K562 (cell line): ENCODE measurements around the gene MTHFR. TPM values are rescaled to one million over a fixed set of nuclear protein-coding genes. Genes with fewer than 3 reads are reported as not detected.

Source experiments
- CHD2 ChIP-seq: IDR thresholded peaks from 2 replicates; pipeline ENCODE4 v1.6.1; 2011; ENCODE audit warnings: low read depth, low read length
- CTBP1 ChIP-seq: fragments of 450-650 bp; IDR thresholded peaks from 2 replicates; pipeline ENCODE4 v1.6.1; 2016; ENCODE audit warnings: borderline replicate concordance
- ELF1 ChIP-seq: fragments of 200-800 bp; sonication (Bioruptor generic); IDR thresholded peaks from 2 replicates; pipeline ENCODE4 v1.6.1; 2016; ENCODE audit warnings: missing genetic modification characterization, missing compliant biosample characterization
- HDAC1 ChIP-seq, 2 experiments: fragments of 450-650 bp; IDR thresholded peaks; 2 replicates each; pipeline ENCODE4 v1.6.1; 2016 to 2017; ENCODE audit warnings: inconsistent platforms in 1 of 2, mild to moderate bottlenecking in 1 of 2, moderate library complexity in 1 of 2
- HDAC3 ChIP-seq: fragments of 450-650 bp; IDR thresholded peaks from 2 replicates; pipeline ENCODE4 v1.6.1; 2018; ENCODE audit warnings: borderline replicate concordance, mild to moderate bottlenecking, moderate library complexity; ENCODE audit not compliant: partially characterized antibody
- PML ChIP-seq: IDR thresholded peaks from 2 replicates; pipeline ENCODE4 v1.6.1; 2012; ENCODE audit warnings: low read length, inconsistent platforms
- RHOXF2B ChIP-seq: fragments of 250-450 bp; sonication (Bioruptor Pico); conservative IDR thresholded peaks from 2 replicates; pipeline ENCODE4 v1.5.1; 2021
- ZC3H4 ChIP-seq: sonication (generic); formaldehyde crosslinking; IDR thresholded peaks from 2 replicates; pipeline ENCODE4 v1.9.0; 2021; ENCODE audit warnings: missing genetic modification reagents, borderline replicate concordance
- ZFP36 ChIP-seq: fragments of 150-350 bp; IDR thresholded peaks from 2 replicates; pipeline ENCODE4 v1.6.1; 2018; ENCODE audit warnings: low read length, low read depth; ENCODE audit not compliant: partially characterized antibody
- ZNF318 ChIP-seq, 2 experiments: fragments of 450-650 bp; IDR thresholded peaks; 2 replicates each; pipeline ENCODE4 v1.6.1; 2016; ENCODE audit warnings: mild to moderate bottlenecking in 2 of 2, borderline replicate concordance in 1 of 2, low read depth in 1 of 2, moderate library complexity in 1 of 2
- ZNF436 ChIP-seq: fragments of 250-450, 450-650 bp; sonication (Bioruptor Pico); formaldehyde crosslinking; IDR thresholded peaks from 2 replicates; pipeline ENCODE4 v1.7.0; 2020; ENCODE audit warnings: mild to moderate bottlenecking
- polyA plus RNA-seq, 8 experiments: library from polyadenylated mRNA; depleted of rRNA in 4 of 8; stranded (reverse) in 5 of 8; unstranded in 3 of 8; fragments of >200 nt; fragmentation: Nextera tagmentation in 2 of 8; fragmentation: Illumina TruSeq in 1 of 8; extraction: Ambion mirVana in 2 of 8; extraction: Trizol in 1 of 8; gene quantifications; 2 replicates each; pipeline versions ENCODE4 v1.2.1 to v1.2.3, GENCODE V29; 2011 to 2014; ENCODE audit warnings: inconsistent platforms in 1 of 8, missing spikeins in 1 of 8
- total RNA-seq, 7 experiments: library from RNA; depleted of rRNA in 6 of 7; stranded (reverse); fragments of >200 nt in 6 of 7; fragmentation: Illumina TruSeq in 2 of 7; extraction: Trizol in 2 of 7; gene quantifications; 2 replicates each; pipeline versions ENCODE4 v1.2.1 to v1.2.3, GENCODE V29; 2011 to 2021; ENCODE audit warnings: low replicate concordance in 1 of 7
- TF ChIP-seq, protein P1 (sequence below): fragments of 250-450 bp; sonication (Bioruptor Pico); IDR thresholded peaks from 2 replicates; pipeline ENCODE4 v1.5.0; 2021; ENCODE audit warnings: mild to moderate bottlenecking, moderate library complexity
- TF ChIP-seq, protein P2 (sequence below): sonication (generic); formaldehyde crosslinking; IDR thresholded peaks from 2 replicates; pipeline ENCODE4 v1.8.0; 2022; ENCODE audit warnings: mild to moderate bottlenecking, missing genetic modification reagents

The MTHFR gene
- total and polyA plus RNA-seq, 9 of the 15 experiments (the other 6 are each of a cell fraction or from before 2014, with no cell fraction given) = 5.0 to 104 (median 62.6) TPM

DNA sequence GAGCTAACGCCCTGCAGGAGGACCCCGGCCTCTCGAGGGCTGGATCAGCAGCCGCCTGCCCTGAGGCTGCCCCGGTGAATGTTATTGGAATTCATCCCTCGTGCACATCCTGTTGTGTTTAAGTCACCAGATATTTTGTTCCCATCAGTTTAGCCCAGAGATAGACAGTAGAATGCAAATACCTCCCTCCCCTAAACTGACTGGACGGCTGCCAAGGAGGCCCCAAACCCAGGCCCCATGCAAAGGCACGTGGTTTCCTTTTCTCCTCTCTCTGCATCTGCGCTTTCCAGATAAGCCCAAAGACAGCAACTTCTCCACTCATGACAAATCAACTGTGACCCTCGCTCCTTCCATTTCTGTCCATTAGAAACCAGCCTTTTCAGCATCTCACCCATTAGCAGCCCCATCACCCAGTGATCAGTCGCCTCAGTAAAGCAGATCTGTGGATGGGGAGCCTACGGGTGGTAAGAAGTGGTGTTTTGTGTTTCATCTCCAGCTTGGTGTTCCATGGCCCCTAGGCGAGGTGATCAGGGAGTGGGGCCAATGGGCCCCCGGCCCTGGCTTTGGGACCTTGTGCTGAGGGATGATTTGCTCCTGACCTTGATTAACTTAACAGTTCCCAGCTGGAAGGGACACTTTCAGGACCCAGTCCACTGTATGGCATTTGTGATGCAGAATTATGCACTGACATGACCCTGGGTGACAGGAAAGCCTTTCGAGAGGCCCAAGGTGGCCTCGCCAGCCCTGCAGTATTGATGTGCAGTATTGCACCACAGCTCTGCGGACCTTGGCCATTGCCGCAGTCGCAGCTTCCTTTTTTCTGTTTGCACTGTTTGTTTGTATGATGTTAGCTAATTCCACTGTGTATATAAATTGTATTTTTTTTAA is 36.6 kb upstream of the MTHFR start (continued):
- TF ChIP-seq, protein P1, sequence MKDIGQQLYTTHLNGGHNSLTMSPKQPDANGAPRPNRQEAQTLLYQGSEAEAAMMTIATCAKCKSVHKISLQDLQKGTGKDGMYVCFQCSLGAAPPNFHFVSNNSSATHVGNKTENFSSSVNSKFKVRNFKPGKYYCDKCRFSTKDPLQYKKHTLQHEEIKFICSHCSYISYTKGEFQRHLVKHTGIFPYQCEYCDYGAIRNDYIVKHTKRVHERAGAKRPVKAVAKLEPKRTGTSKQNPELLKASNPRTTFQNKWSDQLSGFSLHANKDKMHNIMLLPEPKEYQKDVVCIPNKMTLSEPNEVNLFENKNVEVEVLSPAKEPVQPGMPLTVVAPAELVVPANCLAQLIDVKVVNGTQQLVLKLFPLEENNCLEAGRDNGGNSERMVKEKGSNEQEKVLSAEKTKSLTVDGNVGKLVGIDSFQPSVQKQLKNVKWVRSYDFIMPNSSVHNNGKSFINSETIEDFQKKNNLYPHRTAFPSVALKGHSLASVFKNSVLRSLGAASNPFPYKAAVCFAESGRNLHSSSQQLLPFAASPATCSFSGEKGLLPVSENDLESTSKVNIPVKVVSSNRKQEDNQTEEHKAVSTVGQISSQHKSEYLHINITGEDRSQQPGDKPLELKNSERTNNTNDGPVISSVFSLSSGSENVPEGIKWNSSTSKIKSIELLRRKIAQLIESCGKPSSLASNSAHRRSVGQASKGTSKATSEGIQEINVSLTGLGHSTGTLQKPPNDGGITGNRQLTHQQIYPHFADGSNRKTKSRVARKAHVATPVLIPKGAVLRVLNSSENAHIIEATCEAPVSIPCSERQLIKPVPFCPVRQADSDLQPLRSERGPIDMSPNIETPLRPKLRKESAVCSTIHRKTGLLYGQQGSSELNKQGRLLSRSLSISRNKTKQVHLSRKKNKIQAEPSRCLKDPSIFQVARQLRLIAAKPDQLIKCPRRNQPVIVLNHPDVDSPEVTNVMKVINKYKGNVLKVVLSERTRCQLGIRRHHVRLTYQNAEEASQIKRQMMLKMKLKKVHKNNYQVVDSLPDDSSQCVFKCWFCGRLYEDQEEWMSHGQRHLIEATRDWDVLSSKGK = no peak
- peak in 1 of 2 experiments; percentile 82; a peak in 2 of 4 replicates for TF ChIP-seq ZNF318 (IDR thresholded peaks at IDR 0.05; ENCODE audit: borderline replicate concordance in 1 of 2, low read depth in 1 of 2)
- no peak for TF ChIP-seq RHOXF2B (CRISPR knock-in tag)
- TF ChIP-seq ZNF436 (CRISPR knock-in tag) = no peak
- TF ChIP-seq, protein P2, sequence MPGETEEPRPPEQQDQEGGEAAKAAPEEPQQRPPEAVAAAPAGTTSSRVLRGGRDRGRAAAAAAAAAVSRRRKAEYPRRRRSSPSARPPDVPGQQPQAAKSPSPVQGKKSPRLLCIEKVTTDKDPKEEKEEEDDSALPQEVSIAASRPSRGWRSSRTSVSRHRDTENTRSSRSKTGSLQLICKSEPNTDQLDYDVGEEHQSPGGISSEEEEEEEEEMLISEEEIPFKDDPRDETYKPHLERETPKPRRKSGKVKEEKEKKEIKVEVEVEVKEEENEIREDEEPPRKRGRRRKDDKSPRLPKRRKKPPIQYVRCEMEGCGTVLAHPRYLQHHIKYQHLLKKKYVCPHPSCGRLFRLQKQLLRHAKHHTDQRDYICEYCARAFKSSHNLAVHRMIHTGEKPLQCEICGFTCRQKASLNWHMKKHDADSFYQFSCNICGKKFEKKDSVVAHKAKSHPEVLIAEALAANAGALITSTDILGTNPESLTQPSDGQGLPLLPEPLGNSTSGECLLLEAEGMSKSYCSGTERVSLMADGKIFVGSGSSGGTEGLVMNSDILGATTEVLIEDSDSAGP (CRISPR knock-in tag) = no peak
- TF ChIP-seq CHD2 = 0 out of 2 replicates have a peak, but pooled peaks have one; percentile 29
- TF ChIP-seq ELF1 (tag) = no peak
- peak; percentile 99 for TF ChIP-seq CTBP1
- TF ChIP-seq HDAC1 (IDR thresholded peaks at IDR 0.05) = peak in 1 of 2 experiments; percentile 98; a peak in 2 of 4 replicates
- no peak for TF ChIP-seq ZFP36
- TF ChIP-seq ZC3H4 (CRISPR knock-in tag) = no peak
- peak; percentile 76 for TF ChIP-seq PML
- peak; percentile 71 for TF ChIP-seq HDAC3
